Measurements from ENCODE around the gene SYPL2.

Gene SYPL2

DNA sequence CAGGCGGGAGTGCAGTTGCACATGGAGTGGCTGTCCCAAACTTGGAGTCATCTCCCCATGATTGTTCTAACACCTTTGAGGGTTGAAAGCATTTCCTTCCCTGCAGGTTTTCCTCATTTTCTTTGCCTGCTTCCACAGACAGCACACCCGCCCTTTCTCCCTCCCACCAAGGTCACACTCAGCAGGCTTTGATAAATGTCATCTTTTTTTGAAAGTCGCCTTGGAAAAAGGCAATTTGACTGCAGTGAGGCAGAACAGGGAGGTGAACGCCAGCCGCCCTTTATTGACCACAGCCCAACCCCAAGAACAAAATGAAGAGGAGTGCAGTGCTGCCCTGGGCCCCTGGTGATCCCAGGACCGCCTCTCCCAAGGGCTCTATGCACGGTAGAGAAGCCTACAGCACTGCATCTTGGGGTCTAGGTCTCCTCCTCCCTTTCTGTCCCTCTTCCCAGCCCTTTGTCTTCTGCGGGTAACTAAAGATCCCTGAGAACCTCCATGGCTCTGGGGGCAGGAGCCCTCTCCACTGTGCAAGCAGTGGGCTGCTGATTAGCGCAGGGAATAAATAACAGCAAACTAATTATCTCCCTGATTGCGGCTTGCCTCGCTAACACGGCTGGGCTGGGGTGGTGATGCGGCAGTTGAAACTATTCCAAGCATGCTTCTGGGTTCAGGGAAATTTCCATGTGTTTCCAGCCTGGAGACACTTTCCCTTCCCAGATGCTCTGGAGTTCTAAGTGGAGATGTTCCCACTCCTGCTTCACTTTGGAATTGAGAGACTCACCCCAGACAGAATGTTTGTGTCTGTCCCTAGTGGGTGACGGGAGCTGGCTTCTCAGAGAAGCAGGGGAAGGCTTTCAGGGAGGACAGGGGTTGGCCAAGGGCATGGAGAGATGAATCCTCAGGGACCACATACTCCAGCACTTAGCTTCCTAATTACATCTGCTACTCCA, 54.9 kb downstream of the SYPL2 start:
- no peak for DNase-seq

- no peak for DNase-seq
These were observed 55.7 kb downstream of the SYPL2 start for GRCh38 chr1:109522026-109522425.

DNA sequence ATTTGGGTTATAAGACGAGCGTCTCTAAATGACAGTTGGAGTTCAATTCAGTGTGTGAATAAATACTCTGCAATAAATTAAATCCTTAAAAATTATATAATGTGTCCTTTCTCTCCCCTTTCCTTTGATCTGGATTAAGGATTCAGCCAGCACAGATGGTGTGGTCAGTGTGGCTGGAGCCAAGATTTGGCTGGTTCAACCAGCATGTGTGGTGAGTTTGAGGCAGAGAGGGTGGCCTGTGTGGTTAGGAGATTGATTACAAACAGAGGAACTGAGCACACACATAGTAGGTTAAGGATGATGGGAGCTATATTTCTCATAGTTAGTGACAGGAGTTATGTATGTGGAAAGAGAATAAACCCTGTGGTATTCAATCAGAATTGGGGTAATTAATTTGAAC, 57.4 kb downstream of the SYPL2 start:
- DNase-seq, result no peak

DNA sequence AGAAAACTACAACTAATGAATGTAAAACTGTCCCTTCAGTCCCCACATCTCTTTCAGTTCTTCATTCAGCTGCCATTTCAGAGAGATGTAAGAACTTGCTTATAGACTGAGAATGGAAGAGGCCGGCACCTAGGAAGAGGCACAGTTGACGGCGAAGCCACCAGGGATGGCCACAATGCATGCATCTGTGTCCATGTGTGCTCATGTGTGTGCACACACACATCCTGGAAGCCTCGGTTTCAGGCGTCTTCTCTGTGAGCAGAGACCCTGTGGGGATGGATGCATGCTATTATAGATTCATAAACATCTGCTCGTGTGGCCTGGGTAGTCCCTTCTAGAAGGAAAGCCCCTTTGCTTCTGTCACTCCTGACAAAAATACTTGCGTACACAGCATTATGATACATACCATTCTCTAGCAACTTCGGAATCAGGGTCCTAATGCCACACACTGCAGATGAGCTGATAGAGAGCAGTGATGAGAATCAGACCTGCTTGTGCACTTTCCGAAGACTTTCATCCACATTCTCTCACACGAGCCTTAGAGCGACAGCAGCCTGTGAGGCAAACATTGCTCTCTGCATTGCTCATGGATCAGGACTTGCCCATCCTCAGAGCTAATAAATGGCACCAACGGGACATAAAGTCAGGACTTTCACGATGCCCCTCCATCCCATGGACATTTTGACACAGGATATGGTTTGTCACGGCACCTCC, 60.9 kb downstream of the SYPL2 start:
- no peak for DNase-seq

- peak; percentile 26 for DNase-seq
These were observed 61.7 kb downstream of the SYPL2 start for GRCh38 chr1:109527846-109528695.

DNA sequence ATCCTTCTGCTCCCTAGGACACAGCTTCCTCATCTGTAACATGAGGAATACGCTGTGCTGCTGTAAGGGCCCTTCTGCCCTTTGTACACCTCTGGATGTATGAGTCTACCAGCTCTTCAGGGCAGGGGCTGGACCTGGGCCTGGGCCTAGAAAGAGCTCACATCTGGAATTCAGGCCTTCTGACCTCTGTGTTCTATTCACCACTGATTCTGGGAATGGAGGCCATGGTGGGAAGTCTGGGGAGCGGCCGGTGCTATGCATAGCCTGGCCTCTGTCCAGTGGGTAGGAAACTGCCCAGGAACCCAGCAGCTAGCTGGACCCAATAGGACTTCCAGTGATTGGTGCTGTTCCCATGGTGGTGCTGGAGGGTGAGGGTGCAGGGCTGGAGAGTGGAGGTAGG, 62.4 kb downstream of the SYPL2 start:
- no peak for DNase-seq

DNA sequence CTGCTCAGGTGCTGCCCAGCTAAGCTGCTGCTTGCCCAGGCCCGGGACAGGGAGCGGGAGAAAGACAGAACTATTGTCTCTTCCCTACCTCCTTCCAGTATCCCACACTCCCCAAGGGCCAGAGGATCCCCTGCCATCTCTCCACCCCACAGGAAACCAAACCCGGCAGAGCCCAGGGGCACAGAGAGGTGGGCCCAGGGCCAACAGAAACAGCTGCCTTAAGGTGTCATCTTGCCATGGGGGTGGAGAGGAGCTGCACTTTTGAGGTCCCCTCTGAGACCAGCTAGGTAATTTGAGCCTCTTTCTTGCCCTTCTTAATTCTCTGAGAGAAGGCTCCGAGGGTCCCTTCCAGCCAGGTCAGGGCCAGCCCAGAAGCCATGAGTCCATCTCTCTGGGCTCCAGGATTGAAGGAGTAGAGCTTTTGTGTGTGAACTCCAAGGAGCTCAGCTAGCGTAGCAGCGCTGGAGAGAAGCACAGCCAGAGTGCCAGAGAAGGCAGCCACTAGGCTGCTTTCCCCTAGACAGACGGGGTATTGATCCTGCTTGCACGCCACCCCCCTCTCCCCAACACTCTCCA, 63.6 kb downstream of the SYPL2 start:
- no peak for DNase-seq

DNA sequence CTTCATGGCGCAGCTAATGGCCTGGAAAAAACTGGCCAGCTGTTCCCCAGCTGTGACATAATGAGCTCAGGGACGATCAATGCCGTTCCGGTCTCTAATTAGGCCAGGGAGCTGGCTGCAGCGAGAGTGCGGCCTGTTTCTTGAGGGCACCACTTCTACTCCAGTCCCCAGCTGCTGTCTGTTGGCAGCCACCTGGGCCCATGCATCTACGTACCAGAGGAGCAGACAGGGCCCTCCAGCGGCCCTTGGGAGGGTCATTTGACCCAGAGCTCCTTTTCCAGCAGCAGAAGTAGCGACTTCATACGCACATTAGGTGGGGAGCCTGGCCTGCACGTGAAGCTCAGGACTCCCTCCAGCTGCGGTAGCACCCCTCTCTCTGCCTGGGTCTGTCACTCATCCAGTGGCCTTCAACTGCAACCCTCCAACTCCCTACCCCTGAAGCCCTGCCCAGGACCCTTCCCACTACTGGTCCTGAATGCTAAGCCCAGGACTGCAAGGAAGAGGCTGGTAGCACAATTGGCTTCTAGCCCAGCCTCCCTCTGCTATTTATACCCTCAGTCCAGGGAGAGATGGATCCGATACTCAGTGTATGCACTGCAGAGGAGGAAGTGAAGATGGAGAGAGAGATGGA, 64.2 kb downstream of the SYPL2 start:
- peak; percentile 72 for DNase-seq

DNA sequence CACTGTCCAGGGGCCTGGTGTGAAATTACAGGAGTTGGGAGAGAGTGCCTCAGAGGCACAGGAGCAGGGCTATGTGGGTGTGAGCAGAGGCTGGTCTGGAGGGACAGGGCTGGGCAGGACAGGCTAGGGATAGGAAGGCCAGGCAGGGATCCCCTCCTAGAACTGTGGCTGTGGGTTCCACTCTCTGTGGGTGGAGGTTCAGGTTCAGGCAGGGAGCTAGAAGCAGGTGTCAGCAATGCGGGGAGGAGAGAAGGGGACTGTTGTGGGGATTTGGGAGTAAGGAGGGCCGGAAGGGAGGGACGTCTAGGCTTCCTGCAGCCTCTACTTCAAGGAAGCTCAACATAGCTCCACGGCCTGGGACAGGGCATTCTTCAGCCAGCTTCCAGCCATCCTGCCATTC, 65.0 kb downstream of the SYPL2 start:
- DNase-seq, result no peak

Data from NCI-H446 treated with DMSO at 0.1 percent for 48 hours (cell line).